Measurements from ENCODE around the gene LRCOL1.

The LRCOL1 gene

GRCh38 chr12:132618683-132619043, 8.3 kb upstream of the LRCOL1 start, which contains the start of gene P2RX2:
Gene P2RX2, plus strand, starts transcription at chr12:132618776. Its CDS starts 41 bp downstream, at chr12:132618817.
- no peak for DNase-seq

DNA sequence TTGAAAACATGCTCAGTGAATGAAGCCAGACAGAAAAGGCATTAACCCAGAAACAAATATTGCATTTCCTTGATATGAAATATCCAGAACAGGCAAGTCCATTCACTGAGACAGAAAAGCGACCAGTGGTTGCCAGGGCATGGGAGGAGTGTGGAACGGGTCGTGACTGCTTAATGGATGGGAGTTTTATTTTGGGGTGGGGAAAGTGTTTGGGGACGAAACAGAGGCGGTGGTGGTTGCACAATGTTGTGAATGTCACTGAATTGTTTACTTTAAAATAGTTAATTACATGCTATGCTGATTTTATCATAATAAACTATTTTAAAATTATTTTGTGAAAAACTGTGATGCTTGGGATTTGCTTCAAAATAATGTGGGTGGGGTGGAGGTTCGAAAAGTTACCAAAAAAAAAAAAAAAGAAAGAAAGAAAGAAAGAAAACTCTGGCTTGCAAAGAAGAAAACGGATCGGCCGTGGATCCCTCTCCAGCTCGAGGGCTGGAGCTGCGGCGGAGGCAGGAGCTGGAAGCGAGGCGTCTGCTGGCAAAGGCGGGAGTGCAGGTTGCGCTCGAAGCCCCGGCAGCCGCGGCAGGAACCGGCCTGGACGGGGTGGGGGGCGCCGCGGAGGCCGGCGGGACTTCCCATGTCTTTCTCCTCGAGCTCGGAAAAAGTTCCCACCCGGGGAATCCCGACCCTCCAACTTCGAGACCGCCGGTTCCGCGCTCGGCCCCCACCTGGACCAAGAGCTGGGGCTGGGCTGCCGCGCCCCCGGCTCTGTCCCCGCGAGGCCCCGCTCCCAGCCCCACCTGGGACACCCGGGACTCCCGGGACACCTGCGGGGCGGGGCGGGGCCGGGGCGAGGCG, 7.7 kb upstream of the LRCOL1 start:
- no peak for DNase-seq

- no peak for DNase-seq
These were observed 6.8 kb upstream of the LRCOL1 start for GRCh38 chr12:132617135-132617701.

DNA sequence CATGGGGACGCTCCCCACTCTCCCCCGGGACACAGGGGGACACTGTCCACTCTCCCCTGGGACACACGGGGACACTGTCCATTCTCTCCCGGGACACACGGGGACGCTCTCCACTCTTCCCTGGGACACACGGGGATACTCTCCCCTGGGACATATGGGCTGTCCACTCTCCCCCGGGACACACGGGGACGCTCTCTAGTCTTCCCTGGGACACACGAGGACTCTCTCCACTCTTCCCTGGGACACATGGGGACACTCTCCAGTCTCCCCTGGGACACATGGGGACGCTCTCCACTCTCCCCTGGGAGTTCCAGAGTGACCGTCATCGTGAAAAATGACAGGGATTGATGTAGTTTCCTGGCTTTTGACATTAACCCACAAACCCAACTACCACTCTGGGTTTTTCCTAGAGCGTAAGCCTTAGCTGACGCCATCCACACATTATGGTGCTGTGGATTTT, 5.2 kb upstream of the LRCOL1 start:
- no peak for DNase-seq

DNA sequence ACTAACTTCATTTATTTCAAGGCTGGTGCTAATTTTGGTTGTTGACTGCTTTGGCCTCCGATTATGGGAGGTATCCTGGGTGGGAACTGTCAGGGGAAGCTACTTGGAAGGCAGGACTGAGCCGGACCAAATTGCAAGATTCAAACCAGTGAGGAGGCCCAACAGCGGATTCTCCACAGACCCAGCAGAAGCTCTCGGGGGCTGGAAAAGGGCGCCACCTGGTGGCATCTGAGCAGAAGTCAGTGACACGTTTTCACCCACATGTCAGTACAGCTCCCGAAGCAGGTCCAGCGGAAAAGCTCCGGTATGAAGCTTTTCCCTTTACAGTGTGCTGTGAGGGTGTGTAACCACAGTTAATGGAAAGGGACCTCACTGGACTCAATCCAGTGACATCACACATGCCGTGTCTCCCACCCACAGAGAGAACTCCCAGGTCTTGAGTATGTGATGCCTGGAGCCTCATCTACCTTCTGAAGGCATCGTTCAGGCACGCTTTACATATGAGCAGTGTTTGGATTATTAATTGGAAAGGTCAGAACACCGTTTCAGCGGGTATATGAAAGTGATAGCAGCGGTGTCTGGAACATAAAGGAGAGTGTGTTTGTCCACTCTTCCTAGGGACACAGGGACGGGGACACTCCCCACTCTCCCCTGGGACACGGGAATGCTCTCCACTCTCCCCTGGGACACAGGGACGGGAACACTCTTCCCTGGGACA, 4.6 kb upstream of the LRCOL1 start:
- DNase-seq = peak; percentile 44

DNA sequence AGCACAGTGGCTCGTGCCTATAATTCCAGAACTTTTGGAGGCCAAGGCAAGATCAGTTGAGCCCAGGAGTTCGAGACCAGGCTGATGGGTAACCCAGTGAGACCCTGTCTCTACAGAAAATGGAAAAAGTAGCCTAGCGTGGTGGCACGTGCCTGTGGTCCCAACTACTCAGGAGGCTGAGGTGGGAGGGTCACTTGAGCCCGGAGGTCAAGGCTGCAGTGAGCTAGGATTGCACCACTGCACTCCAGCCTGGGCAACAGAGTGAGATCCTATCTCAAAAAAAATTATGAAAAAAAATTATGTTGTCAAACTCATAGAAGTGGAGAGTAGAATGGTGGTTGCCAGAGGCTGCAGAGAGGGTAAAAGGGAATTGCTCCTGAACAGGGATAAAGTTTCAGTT, 3.6 kb upstream of the LRCOL1 start:
- DNase-seq = no peak

DNA sequence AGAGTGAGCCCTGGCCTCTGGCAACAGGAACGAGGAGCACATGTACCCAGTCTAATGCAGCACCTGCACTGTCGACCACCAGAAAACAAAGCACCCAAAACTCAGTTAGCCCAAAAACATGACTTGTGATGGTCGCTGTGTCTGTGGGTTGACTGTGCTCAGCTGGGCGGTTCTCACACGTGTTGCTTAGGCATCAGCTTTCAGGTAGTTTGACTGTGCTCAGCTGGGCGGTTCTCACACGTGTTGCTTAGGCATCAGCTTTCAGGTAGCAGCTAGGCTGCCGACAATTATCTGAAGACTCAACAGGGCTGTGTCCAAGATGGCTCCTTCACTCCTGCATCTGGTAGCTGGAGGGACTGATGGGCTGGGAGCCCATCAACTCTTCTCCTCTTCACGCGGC, 1.2 kb upstream of the LRCOL1 start:
- DNase-seq = no peak

- DNase-seq = no peak
These were observed 652 bp upstream of the LRCOL1 start for GRCh38 chr12:132610866-132611602.

DNA sequence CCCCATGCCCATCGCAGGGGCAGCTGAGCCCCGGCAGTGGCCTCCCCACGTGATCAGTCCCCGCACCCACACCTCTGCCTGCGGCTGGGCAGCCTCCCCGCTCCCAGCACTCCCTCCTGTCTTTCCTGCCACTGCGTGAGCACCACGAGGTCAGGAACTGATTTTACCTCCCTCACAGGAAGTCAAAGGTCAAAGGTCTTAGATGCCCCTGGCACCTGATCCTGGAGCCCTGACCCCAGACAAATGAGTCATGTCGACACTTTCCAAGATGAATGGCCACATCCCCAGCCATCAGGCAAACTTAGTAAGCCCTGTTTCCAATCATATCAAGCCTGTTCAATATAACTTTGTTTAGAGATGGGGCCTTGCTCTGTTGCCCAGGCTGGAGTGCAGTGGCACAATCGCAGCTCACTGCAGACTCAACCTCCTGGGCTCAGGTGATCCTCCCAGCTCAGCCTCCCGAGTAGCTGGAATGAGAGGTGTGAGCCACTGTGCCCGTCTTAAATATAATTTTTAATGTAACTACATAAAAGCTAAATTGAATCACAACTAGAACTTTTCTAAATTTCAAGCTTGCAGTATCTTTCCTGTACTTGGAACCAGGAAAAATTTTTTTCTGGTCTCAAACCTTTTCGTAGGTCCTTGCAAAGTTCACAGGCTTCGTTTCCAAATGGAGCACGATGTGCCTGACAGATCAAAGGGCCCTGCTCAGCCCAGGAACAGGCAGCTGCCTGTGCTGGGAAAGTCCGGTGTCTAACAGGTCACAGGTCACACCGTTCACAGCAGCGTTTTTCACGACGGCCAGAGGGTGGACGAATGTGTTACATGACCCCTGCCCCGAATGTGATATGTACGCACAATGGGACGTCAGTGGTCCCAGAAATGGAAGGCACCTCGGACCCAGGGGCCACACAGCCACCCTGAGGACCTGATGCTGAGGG, 1.9 kb downstream of the LRCOL1 start:
- DNase-seq = no peak

GRCh38 chr12:132606927-132607326, 3.5 kb downstream of the LRCOL1 start:
- DNase-seq = no peak

GRCh38 chr12:132606466-132606865, 3.9 kb downstream of the LRCOL1 start:
- DNase-seq = no peak

- DNase-seq = no peak
These were observed 4.5 kb downstream of the LRCOL1 start for GRCh38 chr12:132605892-132606291.

DNA sequence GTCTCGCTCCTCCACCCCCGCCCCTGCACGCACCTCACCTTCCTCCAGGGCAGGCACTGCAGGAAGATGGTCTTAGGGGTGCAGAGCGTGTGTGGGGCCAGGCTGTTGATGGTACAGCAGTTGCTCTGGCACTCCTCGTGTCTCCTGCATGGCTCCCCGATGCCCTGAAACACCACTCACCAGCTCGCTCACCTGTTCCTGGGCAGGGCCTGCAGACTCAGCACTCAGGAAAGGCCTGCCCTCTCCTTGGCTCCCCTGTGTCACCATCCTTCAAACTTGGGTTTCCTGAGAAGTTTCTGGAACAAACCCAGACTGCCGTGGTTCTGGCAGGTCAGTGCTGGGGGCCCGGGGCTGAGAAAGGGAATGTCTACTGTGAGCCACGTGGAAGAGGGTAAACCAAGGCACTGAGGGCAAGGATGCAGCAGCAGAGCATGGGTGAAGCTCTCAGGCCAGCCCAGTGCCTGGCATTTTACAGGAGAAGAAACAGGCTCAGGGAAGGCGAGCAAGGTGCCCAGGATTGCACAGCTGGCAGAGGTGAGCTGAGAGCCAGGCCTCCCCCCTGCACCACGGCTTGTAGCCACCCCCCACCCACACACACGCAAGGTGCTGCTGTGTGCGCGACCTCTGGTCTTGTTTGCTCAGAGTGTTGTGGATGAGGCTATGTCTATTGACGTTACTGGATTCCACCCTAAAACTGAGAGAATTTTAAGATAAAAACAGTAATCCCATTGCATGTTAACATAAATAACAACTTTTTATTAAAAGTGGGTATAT, 5.5 kb downstream of the LRCOL1 start:
- no peak for DNase-seq

DNA sequence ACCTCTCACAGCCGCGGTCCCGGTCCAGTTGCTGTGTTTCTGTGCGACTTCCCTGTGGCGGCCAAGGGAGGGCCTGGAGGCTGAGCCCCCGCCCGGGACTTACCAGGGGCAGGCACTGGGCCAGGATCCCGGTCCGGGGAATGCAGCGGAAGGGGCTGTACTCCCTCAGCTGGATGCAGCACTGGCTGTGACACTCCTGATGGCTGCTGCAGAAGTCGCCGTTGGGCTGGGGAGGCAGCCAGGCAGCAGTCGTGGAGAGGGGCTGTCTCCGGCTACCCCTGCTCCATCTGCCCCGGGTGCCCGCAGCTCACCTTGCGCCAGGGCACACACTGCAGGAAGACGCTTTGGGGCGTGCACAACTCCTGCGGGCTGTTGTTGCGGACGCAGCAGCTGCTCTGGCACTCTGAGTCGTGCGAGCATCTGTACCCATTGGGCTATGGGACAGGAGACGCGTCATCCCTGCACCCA, 6.2 kb downstream of the LRCOL1 start:
- no peak for DNase-seq

DNA sequence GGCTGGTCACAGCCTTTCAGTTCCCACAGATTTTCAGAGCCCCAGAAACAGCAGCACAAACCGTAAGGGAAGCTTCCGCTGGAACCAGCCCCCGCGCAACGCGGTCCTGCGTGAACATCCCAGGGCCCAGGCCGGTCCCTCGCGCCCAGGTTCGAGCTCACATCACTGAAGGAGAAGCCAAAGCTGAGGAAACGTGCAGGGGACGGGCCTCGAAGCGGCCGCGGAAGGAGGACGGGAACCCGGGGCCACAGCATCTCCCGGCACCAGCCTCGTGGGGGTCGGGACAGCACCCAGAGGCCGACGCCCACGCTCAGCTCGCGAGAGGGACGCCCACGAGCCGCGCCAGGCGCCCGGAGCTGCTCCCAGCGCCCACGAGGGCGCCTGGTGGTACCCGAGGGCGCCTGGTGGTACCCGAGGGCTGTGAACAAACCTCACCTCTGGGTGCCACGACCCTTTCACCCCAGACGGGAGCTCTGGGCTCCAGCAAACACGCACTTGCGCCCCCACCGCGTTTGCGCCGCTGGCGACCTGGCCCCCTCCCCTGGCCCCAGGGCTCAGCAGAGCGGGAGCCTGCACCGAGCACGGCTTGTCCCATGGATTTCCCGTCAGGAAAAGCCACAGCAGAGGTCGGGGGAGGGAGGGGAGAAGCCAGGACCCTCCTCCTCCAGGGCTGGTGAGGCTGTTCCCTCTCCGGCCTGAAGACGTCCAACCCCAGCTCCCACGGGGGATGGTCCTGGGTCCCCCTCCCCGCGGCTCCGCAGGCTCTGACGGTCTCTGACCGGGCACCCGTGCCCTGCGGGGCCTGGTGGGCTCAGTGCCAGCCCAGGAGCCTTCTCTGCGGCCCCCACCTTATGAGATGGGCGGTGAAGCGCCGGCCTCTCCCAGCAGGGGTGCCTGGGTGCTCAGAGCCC, 6.9 kb downstream of the LRCOL1 start:
- no peak for DNase-seq

DNA sequence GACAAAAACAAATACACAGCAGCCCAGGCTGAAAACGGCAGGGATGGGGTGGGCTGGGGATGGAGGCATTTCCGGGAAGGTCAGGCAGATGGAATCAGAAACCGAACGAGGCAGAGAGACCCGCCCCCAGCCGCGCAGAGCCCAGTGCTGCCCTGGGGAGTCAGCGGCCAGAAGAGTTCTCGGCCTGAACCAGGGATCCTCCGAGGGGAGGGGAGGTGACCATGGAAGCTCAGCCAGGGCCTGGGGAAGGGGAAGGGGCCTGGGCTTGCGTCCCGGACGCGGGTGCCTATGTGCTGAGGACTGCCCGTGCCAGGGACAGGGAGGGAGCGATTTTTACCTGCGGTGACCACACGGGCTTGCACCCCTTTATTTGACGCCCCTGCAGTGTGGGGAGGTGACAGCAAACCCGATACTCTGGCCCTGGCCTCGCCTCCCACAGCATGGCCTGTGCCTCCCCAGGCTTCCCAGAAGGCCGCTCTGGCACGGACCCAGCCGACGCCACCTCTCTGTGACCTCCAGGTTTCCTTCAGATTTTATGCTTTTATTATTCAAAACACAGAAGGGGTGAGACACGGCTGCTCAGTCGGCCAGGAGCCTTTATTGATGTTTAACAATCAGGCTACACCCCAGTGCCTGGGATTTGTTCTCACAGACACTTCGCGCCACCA, 7.7 kb downstream of the LRCOL1 start:
- no peak for DNase-seq

DNA sequence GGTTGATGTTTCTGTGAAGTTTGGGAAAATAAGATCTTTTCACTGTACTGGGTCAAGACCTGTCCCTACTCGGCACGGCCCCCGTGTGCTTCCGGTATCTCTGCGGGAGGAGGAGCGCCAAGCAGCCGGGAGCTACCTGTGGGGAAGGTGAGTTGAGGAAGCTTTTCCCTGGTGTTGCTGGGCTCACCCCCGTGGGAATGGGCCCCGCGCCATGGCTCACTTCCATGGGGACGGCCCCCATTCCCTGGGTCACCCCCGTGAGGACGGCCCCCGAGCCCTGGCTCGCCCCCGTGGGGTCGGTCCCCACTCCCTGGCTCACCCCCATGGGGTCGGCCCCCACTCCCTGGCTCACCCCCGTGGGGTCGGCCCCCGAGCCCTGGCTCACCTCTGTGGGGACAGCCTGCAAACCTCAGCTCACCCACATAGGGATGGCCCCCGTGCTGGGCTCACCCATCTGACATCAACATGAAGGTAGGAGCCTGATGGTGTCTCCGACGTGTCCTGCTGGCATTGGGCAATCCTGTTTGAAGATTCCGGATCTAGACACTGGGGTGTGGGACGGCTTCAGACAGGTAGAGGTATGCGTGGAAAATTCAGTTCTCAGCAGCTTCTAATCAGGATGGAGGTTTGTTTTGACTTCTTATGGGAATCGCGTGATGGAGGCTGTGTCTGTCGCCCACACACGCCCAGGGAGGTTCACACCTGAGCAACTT, 9.1 kb downstream of the LRCOL1 start:
- DNase-seq = no peak

Measured in DMS 273 treated with DMSO at 0.1 percent for 48 hours (cell line).